MM.1S (cell line): ENCODE results near the gene HYAL3.

Experiments
- CTCF ChIP-seq: fragments of 300-600 bp; sonication (generic); IDR thresholded peaks from 2 replicates; pipeline ENCODE4 v1.5.1; 2016; ENCODE audit warnings: antibody characterized with exemption, low read length, mixed read lengths
- EZH2 ChIP-seq: fragments of 300-600 bp; sonication (generic); optimal IDR thresholded peaks from 2 replicates; pipeline ENCODE3; 2017; ENCODE audit warnings: low read depth, mild to moderate bottlenecking, antibody characterized with exemption, low read length, mixed read lengths

GRCh38 chr3:50327129-50327528 is 27.9 kb upstream of the HYAL3 start:
- TF ChIP-seq CTCF, result no peak
- no peak for TF ChIP-seq EZH2
